ENCODE measurements around the gene HMG20A.

DNA sequence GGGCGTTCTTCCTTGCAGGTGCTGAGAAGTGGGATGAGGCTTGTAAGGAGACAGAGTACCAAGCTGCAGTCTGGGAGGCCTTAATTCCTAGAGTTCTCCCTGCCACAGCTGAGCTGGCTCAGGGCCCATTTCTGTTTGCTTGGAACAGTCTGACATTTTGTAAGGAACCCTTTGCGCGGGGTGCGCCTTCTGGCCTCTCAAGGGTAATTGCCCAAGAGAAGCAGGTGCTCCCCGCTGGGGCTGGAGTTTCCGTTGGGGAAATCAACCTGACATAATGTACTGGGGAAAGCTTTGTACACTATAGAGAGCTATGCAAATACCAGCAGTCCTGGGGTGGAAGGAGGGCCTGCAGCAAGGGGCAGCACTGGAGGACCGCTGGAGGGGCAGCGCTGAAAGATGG lies 83.6 kb downstream of the HMG20A start:
- TF ChIP-seq CTCF (IDR thresholded peaks at IDR 0.05) (no peak), POLR2A (IDR thresholded peaks at IDR 0.05) (no peak)
